Kidney epithelial cell (primary cell): ENCODE measurements around the gene UPF2. TPM values are rescaled to one million over a fixed set of nuclear protein-coding genes. Genes with fewer than 3 reads are reported as not detected.
A peak's percentile ranks its signal among the peaks of the same experiment; 100 is the strongest.
"Not testable (repeated sequence)": the region's sequence is repeated elsewhere in the genome, so short reads cannot be mapped to it uniquely, and the experiment has no call there.

Source experiments
- DNase-seq: peaks from one replicate; pipeline ENCODE4 v3.0.0-alpha.2; 2010; ENCODE audit warnings: low read depth
- H3K27me3 ChIP-seq: 2 replicates; pipeline ENCODE4 v1.6.0; 2011; ENCODE audit warnings: low read length; ENCODE audit not compliant: control insufficient read depth, insufficient read depth
- H3K36me3 ChIP-seq: 2 replicates; pipeline ENCODE4 v1.5.1; 2011; ENCODE audit warnings: low read length; ENCODE audit not compliant: control insufficient read depth, insufficient read depth
- H3K4me3 ChIP-seq: 2 replicates; pipeline ENCODE4 v1.5.1; 2011; ENCODE audit warnings: low read depth, mild to moderate bottlenecking, control low read depth, low read length
- total RNA-seq: library from RNA; depleted of rRNA; stranded (reverse); fragments of >200 nt; gene quantifications from 2 replicates; pipeline ENCODE4 v1.2.3, GENCODE V29; 2015
- TF ChIP-seq, protein P1 (sequence below): IDR thresholded peaks from 2 replicates; pipeline ENCODE4 v1.5.1; 2011; ENCODE audit warnings: mild to moderate bottlenecking, moderate library complexity, low read length, control low read depth, inconsistent platforms; ENCODE audit not compliant: insufficient read depth, poor library complexity, severe bottlenecking

The UPF2 gene
- total RNA-seq, 1 donor from 2014 or later, result 13.9 TPM

DNA sequence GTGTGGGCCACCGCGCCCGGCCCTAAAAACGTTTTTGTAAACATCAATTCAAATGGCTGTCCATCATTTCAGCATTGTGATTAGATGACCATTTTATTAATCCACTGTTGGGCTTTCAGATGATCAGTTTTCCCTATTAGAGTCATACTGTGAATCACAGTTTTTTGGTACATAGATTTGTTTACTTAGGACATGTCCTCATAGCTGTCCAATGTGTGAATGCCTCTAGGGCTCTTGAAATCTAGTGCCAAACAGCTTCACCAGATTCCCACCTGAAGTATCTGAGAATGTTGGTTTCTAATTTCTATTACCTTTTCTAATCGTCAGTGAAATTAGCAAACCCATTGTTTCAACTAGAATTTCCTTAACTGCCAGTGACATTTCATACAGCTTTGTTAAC lies 66.8 kb downstream of the UPF2 start:
- no peaks in the 10 kb centered on the region for H3K27me3 ChIP-seq
- DNase-seq, result no peak
- H3K36me3 ChIP-seq, result no peaks in the 10 kb centered on the region
- TF ChIP-seq, protein P1, sequence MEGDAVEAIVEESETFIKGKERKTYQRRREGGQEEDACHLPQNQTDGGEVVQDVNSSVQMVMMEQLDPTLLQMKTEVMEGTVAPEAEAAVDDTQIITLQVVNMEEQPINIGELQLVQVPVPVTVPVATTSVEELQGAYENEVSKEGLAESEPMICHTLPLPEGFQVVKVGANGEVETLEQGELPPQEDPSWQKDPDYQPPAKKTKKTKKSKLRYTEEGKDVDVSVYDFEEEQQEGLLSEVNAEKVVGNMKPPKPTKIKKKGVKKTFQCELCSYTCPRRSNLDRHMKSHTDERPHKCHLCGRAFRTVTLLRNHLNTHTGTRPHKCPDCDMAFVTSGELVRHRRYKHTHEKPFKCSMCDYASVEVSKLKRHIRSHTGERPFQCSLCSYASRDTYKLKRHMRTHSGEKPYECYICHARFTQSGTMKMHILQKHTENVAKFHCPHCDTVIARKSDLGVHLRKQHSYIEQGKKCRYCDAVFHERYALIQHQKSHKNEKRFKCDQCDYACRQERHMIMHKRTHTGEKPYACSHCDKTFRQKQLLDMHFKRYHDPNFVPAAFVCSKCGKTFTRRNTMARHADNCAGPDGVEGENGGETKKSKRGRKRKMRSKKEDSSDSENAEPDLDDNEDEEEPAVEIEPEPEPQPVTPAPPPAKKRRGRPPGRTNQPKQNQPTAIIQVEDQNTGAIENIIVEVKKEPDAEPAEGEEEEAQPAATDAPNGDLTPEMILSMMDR, result no peak
- no peak overlapping the region for H3K4me3 ChIP-seq

DNA sequence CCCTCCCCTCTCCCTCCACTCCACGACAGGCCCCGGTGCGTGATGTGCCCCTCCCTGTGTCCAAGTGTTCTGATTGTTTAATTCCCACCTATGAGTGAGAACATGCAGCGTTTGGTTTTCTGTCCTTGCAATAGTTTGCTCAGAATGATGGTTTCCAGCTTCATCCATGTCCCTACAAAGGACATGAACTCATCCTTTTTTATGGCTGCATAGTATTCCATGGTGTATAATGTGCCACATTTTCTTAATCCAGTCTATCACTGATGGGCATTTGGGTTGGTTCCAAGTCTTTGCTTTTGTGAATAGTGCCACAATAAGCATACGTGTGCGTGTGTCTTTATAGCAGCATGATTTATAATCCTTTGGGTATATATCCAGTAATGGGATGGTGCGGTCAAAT lies 70.1 kb downstream of the UPF2 start:
- DNase-seq, H3K4me3 ChIP-seq: not testable (repeated sequence)

DNA sequence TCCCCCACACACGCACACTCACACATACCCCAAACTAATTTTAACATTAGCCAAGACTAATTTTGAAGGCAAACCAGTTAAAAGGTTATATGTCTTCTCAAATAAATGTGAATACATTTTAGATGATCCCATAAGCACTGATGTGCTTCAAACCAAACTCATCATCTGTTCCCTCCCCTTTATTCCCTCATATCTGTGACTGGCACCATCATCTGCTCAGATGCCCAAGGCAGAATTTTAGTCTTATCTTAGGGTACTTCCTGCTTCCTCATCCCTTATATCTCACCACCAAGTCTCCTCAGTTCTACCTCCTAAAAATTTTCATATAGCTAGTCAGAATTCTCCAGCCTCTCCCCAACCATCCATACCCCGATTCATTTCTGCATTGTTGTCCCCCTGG lies 80.4 kb downstream of the UPF2 start:
- TF ChIP-seq, protein P1, result no peak
- Histone ChIP-seq H3K4me3 (no peak overlapping the region), H3K36me3 (no peaks in the 10 kb centered on the region), H3K27me3 (no peaks in the 10 kb centered on the region)
- no peak for DNase-seq

More for the DNA sequence above, 70.1 kb downstream of the UPF2 start:
- H3K36me3 ChIP-seq, H3K27me3 ChIP-seq: not testable (repeated sequence)

DNA sequence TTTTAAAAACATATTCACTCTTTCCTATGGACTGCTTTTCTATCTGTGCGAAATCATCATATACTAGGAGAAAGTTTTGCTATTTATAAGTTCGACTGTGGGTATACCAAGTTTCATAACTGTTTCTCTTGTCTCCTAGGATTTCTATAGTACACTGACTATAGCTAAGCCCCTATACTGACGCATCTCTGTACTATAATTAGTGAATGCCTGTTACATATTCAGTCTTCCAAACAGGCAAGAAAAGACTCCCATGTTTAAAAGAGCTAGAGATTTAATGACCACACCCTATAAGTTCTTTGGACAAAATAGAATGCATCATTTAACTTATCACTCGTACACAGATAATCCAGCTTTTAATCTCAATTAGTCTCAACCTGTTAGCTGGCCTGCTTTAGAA lies 80.8 kb downstream of the UPF2 start:
- Histone ChIP-seq H3K27me3 (no peaks in the 10 kb centered on the region), H3K4me3 (no peak overlapping the region), H3K36me3 (no peaks in the 10 kb centered on the region)
- TF ChIP-seq, protein P1, result no peak
- DNase-seq, result no peak

DNA sequence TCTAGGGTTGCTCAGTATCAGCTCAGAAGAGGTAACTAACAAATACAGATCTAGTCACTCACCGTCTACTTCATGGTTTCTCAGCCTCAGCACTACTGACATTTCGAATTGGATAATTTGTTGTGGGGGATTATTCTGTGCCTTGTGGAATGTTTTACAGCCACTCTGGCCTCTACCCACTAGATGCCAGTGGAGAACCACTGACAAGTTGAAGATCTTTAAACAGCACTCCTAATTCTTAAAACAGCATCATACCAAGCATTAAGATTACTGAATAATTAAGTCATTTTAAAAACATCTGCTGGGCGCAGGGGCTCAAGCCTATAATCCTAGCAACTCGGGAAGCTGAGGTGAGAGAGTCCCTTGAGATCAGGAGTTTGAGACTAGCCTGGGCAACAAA lies 82.6 kb downstream of the UPF2 start:
- H3K4me3 ChIP-seq, result no peak overlapping the region
- H3K27me3 ChIP-seq, result no peaks in the 10 kb centered on the region
- TF ChIP-seq, protein P1, result no peak
- no peaks in the 10 kb centered on the region for H3K36me3 ChIP-seq
- DNase-seq, result no peak

DNA sequence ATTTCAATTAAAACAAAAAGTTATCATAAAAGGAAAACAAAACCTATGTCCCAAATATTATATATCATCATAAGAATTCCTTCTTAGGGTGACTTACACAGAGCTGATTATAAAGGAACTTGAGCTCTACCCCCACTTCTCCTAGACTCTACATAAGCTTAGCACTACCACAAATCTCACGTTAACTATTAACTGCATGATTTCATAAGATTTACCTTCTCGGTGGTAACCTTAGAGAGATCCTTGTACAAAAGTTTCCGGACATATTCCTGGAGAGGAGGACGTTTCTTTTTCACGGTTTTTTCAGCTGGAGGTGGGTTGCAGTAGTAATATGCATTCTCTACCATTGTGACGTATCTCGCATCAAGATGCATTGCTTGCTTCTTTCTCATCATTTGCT lies 83.7 kb downstream of the UPF2 start:
- DNase-seq, result peak; percentile 29
- TF ChIP-seq, protein P1, result no peak
- no peak overlapping the region for H3K4me3 ChIP-seq
- no peaks in the 10 kb centered on the region for H3K27me3 ChIP-seq
- no peaks in the 10 kb centered on the region for H3K36me3 ChIP-seq
